SK-N-SH treated with all-trans-retinoic acid at 6 μM for 48 hours (cell line): Measurements from ENCODE around the gene SGMS2.

Source experiments
- ATAC-seq: fragments of 200-7000 bp; cut with Tn5 transposase; 3 replicates; pipeline ENCODE4 v1.9.1; 2020; ENCODE audit warnings: mild to moderate bottlenecking, moderate library complexity
- ARNTL ChIP-seq: fragments of 450-650 bp; formaldehyde crosslinking; IDR thresholded peaks from 2 replicates; pipeline ENCODE4 v1.5.0; 2020; ENCODE audit warnings: low read depth, mild to moderate bottlenecking, moderate library complexity, borderline replicate concordance
- BACH2 ChIP-seq: fragments of 250-450 bp; sonication (Bioruptor Pico); IDR thresholded peaks from 2 replicates; pipeline ENCODE4 v1.9.0; 2021; ENCODE audit warnings: mild to moderate bottlenecking, borderline replicate concordance
- CREB5 ChIP-seq: fragments of 250-450 bp; sonication (Bioruptor Pico); IDR thresholded peaks from 2 replicates; pipeline ENCODE4 v1.5.1; 2020; ENCODE audit warnings: low read depth, mild to moderate bottlenecking, moderate library complexity
- CSDC2 ChIP-seq: fragments of 250-450 bp; sonication (Bioruptor Pico); IDR thresholded peaks from 2 replicates; pipeline ENCODE4 v1.5.0; 2020; ENCODE audit warnings: mild to moderate bottlenecking, moderate library complexity
- CSRNP3 ChIP-seq: fragments of 250-450 bp; sonication (Bioruptor Pico); IDR thresholded peaks from 2 replicates; pipeline ENCODE4 v1.5.1; 2021; ENCODE audit warnings: mild to moderate bottlenecking, moderate library complexity
- ESRRG ChIP-seq: fragments of 250-450 bp; sonication (Bioruptor Pico); IDR thresholded peaks from 2 replicates; pipeline ENCODE4 v1.6.1; 2021; ENCODE audit warnings: mild to moderate bottlenecking
- GLIS3 ChIP-seq: fragments of 250-450 bp; sonication (Bioruptor Pico); IDR thresholded peaks from 2 replicates; pipeline ENCODE4 v1.5.0; 2020; ENCODE audit warnings: mild to moderate bottlenecking, moderate library complexity
- ISL1 ChIP-seq: fragments of 250-450 bp; sonication (Bioruptor Pico); IDR thresholded peaks from 2 replicates; pipeline ENCODE4 v2.1.2; 2022; ENCODE audit warnings: mild to moderate bottlenecking, moderate library complexity
- OSR1 ChIP-seq: fragments of 250-450 bp; sonication (Bioruptor Pico); IDR thresholded peaks from 2 replicates; pipeline ENCODE4 v1.8.0; 2022; ENCODE audit warnings: moderate library complexity, mild to moderate bottlenecking, inconsistent platforms
- PATZ1 ChIP-seq: fragments of 250-450 bp; sonication (Bioruptor Pico); IDR thresholded peaks from 2 replicates; pipeline ENCODE4 v1.8.0; 2020; ENCODE audit warnings: mild to moderate bottlenecking, moderate library complexity, borderline replicate concordance
- PPARA ChIP-seq: fragments of 250-450 bp; sonication (Bioruptor Pico); IDR thresholded peaks from 2 replicates; pipeline ENCODE4 v1.5.0; 2020; ENCODE audit warnings: mild to moderate bottlenecking, borderline replicate concordance
- RARB ChIP-seq: fragments of 250-450 bp; sonication (Bioruptor Pico); IDR thresholded peaks from 2 replicates; pipeline ENCODE4 v1.8.0; 2021; ENCODE audit warnings: mild to moderate bottlenecking, moderate library complexity
- SNAI2 ChIP-seq: fragments of 250-450 bp; sonication (Bioruptor Pico); IDR thresholded peaks from 2 replicates; pipeline ENCODE4 v1.5.0; 2020; ENCODE audit warnings: mild to moderate bottlenecking, moderate library complexity
- TOX ChIP-seq: fragments of 250-450 bp; sonication (Bioruptor Pico); IDR thresholded peaks from 2 replicates; pipeline ENCODE4 v1.8.0; 2021; ENCODE audit warnings: mild to moderate bottlenecking, moderate library complexity, borderline replicate concordance
- TSHZ2 ChIP-seq: fragments of 250-450 bp; sonication (Bioruptor Pico); IDR thresholded peaks from 2 replicates; pipeline ENCODE4 v1.5.0; 2020; ENCODE audit warnings: mild to moderate bottlenecking, moderate library complexity
- ZC3H10 ChIP-seq: fragments of 250-450 bp; sonication (Bioruptor Pico); IDR thresholded peaks from 2 replicates; pipeline ENCODE4 v1.5.1; 2021; ENCODE audit warnings: mild to moderate bottlenecking, moderate library complexity
- ZFP3 ChIP-seq: fragments of 250-450 bp; sonication (Bioruptor Pico); IDR thresholded peaks from 2 replicates; pipeline ENCODE4 v1.5.0; 2020; ENCODE audit warnings: mild to moderate bottlenecking, moderate library complexity
- ZFP30 ChIP-seq: fragments of 450-650 bp; formaldehyde crosslinking; IDR thresholded peaks from 2 replicates; pipeline ENCODE4 v1.5.0; 2022; ENCODE audit warnings: mild to moderate bottlenecking, moderate library complexity
- ZNF565 ChIP-seq: fragments of 450-650 bp; formaldehyde crosslinking; conservative IDR thresholded peaks from 2 replicates; pipeline ENCODE4 v1.5.0; 2020; ENCODE audit warnings: low read depth, mild to moderate bottlenecking, moderate library complexity
- ZNF8 ChIP-seq: fragments of 450-650 bp; formaldehyde crosslinking; IDR thresholded peaks from 2 replicates; pipeline ENCODE4 v1.5.0; 2020; ENCODE audit warnings: mild to moderate bottlenecking, moderate library complexity

SGMS2 gene

GRCh38 chr4:107937040-107937439, 112.3 kb downstream of the SGMS2 start:
- TF ChIP-seq GLIS3 (CRISPR knock-in tag) (no peak), ZNF565 (no peak), ISL1 (CRISPR knock-in tag) (no peak), ARNTL (CRISPR knock-in tag) (no peak), ZFP3 (CRISPR knock-in tag) (no peak), ZC3H10 (CRISPR knock-in tag) (no peak), PPARA (CRISPR knock-in tag) (no peak)
- ATAC-seq = no peak

GRCh38 chr4:107939307-107939706, 114.6 kb downstream of the SGMS2 start:
- ATAC-seq = no peak

More at GRCh38 chr4:107939307-107939706, 114.6 kb downstream of the SGMS2 start:
- no peak for TF ChIP-seq OSR1 (CRISPR knock-in tag)
- no peak for TF ChIP-seq ZNF8
- TF ChIP-seq TSHZ2 (CRISPR knock-in tag) = no peak
- no peak for TF ChIP-seq RARB (CRISPR knock-in tag)
- no peak for TF ChIP-seq CREB5 (CRISPR knock-in tag)
- no peak for TF ChIP-seq ESRRG (CRISPR knock-in tag)
- no peak for TF ChIP-seq ZFP30 (CRISPR knock-in tag)
- no peak for TF ChIP-seq TOX (CRISPR knock-in tag)
- no peak for TF ChIP-seq ZNF565
- no peak for TF ChIP-seq PATZ1
- no peak for TF ChIP-seq ISL1 (CRISPR knock-in tag)
- TF ChIP-seq ZFP3 (CRISPR knock-in tag) = no peak
- TF ChIP-seq CSRNP3 (CRISPR knock-in tag) = no peak
- no peak for TF ChIP-seq ZC3H10 (CRISPR knock-in tag)
- no peak for TF ChIP-seq ARNTL (CRISPR knock-in tag)
- TF ChIP-seq CSDC2 = no peak
- TF ChIP-seq GLIS3 (CRISPR knock-in tag) = no peak
- TF ChIP-seq BACH2 = no peak
- no peak for TF ChIP-seq SNAI2 (CRISPR knock-in tag)
